GM10266 (cell line): ENCODE measurements around the gene RPH3AL.
"Not testable (repeated sequence)": the region's sequence is repeated elsewhere in the genome, so short reads cannot be mapped to it uniquely, and the experiment has no call there.

ENCODE experiments used
- DNase-seq: peaks from one replicate; pipeline ENCODE4 v3.0.0; 2012; ENCODE audit errors: extremely low spot score
- TF ChIP-seq, protein P1 (sequence below): IDR thresholded peaks from 2 replicates; pipeline ENCODE4 v1.5.1; 2012; ENCODE audit warnings: mild to moderate bottlenecking, low read depth; ENCODE audit not compliant: control insufficient read depth, insufficient read depth; ENCODE audit errors: missing control alignments

Gene RPH3AL

DNA sequence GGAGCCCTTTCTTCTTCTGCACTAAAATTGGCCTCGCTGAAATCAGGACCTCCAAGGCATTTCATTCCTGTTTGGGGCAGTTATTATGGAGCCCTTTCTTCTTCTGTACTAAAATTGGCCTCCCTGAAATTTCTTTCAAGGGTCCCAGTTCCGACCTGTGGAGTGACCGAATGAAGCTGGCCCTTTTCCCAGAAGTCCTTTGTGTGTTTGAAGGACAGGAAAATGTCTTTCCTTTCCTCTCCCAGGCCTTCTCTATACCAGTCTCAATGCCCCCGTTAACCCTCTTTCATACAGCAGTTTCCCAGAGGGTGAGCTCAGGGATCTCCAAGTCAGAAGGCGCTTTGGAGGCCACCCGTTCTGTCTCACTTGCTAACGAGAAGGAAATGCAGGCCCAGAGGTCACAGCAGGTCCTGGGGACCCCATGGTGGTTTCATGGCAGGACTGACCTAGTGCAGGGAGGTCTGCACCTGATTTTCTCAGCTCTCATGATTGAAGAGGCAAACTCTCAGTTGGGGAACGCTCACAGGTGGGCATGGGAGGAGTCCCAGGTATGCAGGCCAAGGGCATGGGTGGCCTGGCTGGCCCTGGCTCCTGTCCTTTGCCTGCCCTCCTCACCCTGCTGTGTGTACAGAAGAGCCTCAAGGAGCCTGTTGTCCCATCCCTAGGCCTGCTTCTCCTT, 134.0 kb downstream of the RPH3AL start:
- TF ChIP-seq, protein P1, sequence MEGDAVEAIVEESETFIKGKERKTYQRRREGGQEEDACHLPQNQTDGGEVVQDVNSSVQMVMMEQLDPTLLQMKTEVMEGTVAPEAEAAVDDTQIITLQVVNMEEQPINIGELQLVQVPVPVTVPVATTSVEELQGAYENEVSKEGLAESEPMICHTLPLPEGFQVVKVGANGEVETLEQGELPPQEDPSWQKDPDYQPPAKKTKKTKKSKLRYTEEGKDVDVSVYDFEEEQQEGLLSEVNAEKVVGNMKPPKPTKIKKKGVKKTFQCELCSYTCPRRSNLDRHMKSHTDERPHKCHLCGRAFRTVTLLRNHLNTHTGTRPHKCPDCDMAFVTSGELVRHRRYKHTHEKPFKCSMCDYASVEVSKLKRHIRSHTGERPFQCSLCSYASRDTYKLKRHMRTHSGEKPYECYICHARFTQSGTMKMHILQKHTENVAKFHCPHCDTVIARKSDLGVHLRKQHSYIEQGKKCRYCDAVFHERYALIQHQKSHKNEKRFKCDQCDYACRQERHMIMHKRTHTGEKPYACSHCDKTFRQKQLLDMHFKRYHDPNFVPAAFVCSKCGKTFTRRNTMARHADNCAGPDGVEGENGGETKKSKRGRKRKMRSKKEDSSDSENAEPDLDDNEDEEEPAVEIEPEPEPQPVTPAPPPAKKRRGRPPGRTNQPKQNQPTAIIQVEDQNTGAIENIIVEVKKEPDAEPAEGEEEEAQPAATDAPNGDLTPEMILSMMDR, result no peak

DNA sequence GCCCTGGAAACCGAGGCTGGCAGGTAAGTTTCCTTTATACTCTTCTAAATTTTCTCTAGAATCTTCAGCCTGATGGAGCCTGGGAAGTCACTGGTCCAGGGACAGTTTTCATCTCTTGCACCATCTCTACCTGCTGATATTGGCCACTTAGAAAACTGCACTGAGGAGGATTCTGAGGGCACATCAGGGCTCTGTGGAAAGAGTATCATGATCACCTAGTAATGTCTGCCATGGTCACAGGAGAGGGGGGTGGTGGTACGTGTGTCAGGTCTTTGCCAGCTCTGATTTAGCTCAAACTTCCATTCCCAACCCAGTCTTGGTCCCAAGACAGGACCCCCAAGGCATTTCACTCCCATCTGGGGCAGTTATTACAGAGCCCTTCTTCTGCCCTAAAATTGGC, 136.0 kb downstream of the RPH3AL start:
- TF ChIP-seq, protein P1, result no peak
- no peak for DNase-seq

More for the DNA sequence above, 134.0 kb downstream of the RPH3AL start:
- no peak for DNase-seq

DNA sequence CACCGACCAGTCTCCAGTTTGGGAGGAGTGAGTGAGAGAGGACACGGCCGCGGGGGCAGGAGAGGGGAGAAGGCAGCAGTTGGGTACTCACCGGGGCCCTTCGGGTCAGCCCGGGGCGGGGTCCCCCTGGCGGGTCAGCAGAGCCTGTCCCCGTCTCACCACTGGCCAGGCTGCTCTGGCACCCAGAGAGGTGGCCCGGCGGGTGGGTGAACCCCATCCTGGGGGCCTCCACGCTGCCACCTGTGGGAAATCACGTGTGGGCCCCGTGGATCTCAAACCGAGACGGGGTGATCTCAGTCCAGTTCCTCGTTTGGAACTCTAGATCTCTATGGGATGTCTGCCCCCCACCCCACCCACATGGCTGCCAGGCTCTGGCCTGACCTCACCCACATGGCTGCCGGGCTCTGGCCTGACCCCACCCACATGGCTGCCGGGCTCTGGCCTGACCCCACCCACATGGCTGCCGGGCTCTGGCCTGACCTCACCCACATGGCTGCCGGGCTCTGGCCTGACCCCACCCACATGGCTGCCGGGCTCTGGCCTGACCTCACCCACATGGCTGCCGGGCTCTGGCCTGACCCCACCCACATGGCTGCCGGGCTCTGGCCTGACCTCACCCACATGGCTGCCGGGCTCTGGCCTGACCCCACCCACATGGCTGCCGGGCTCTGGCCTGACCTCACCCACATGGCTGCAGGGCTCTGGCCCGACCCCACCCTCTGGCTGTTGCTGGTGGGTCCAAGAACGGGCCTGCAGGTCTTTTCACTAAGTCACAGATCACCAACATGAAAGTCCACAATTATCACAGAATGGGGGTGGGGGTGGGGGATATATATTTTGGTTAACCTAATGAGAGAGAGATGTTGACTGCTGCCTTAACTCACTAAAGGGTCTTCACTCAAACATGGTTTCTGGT, 136.8 kb downstream of the RPH3AL start:
- DNase-seq, result not testable (repeated sequence)

DNA sequence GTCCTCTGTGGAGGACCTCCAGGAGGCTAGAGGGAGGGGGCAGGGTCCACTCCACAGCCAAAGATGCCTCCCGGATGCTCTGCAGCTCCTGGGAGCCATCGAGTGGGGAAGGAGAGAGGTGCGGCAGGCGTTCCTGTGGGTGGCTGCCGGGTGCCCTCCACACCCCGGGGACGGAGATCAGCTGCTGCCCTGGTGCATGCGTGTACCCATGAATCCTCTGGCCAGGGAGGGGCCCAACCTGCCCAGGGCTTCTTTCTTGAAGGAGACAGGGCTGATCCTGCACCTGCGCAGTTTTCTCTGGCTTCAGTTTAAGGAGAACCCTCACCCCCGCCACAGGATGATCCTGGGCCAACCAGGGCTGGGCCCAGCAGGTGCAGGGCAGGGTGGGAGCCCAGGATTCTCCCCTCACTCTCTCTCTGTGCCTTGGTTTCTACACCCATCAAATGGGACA, 137.7 kb downstream of the RPH3AL start:
- no peak for DNase-seq
- TF ChIP-seq, protein P1, result no peak

DNA sequence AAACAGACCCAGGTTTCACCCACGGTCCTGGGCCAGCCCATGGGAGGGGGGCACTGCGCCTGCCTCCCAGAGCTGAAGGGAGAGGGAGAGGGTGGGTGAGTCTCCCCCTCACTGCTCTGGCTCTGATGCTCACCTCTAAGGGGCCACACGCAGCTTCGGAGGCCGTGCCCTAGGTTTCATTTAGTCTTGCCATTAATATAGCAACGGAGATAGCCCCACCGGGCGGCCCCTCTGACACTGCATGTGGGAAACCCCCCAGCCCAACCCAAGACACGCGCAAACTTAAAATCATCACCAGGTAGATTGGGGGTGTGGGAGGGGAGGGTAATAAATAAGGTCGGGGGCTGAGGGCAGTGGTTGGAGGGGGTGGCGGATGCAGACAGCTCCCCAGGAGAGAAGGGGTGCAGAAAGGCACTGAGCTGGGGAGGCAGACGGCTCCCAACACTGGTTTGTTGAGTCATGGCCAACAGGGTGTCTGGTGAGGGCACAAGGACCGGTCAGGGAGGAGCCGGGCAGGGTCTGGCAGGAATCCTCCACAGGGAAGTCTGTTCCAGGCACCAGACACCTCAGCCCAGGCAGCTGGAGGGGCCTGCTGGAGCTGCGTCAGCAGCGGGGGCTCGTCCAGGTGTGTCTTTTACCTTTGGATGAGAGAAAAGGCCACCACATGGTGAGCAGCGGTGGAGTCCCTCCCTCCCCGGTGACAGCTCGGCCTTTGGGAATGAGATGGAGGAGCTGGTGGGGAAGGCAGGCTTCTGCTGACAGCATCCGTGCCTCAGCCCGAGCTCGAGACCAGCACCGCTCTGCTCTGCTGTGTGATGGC, 139.1 kb downstream of the RPH3AL start:
- DNase-seq, result no peak
- TF ChIP-seq, protein P1, result no peak

DNA sequence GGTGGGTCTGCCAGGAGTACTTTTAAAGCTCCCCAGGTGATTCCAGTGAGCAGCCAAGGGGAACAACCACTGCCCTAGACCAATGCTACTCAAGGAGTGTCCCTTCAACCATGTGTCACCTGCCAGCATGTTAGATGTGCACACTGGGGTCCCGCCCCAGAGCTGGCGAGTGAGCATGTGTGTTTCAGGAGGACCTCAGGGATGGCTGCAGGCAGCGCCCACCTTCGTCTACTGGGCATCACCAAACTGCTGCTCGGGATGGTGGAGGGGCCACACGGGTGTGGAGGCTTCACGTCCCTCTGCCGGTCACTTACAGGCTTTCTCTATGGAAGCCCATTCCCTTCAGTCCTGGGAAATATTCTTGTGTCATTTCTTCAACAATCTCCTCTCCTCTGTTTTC, 142.2 kb downstream of the RPH3AL start:
- DNase-seq, result no peak
- TF ChIP-seq, protein P1, result no peak

DNA sequence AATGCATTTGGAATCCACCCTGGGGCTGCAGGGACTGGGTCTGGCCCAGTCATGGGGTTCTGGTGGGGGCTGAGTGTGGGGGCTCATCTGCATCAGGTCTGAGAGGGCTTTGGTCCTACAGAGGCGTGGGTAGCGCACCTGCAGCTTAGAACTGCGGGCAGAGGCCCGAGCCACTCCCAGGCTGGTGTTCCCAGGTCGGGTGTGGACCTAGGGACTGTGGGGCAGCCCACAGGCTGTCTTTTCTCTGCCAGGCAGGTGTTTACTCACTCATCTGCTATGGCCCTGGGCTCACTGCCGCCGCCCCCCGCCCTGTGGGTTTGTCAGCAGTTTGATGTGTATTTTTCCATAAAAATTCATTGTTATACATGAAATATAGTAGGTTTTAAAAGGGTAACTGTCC, 144.2 kb downstream of the RPH3AL start:
- TF ChIP-seq, protein P1, result no peak
- no peak for DNase-seq
